Fibroblast of lung (primary cell): ENCODE results near the gene CARD19. TPM values are rescaled to one million over a fixed set of nuclear protein-coding genes. Genes with fewer than 3 reads are reported as not detected.

Source experiments
- DNase-seq, 2 donors: peaks; one replicate each; pipeline versions ENCODE4 v3.0.0 to v3.0.0-alpha.2; 2010; ENCODE audit warnings: low read depth in 2 of 2
- H2AFZ ChIP-seq: 2 replicates; pipeline ENCODE4 v1.5.1; 2012; ENCODE audit warnings: low read length, control low read depth, inconsistent platforms
- H3K27ac ChIP-seq: 2 replicates; pipeline ENCODE4 v1.5.1; 2011; ENCODE audit warnings: low read length, control low read depth; ENCODE audit not compliant: insufficient read depth
- H3K27me3 ChIP-seq: 2 replicates; pipeline ENCODE4 v1.5.1; 2011; ENCODE audit warnings: mild to moderate bottlenecking, low read length; ENCODE audit not compliant: control insufficient read depth, insufficient read depth
- H3K36me3 ChIP-seq: 2 replicates; pipeline ENCODE4 v1.5.1; 2011; ENCODE audit warnings: low read length; ENCODE audit not compliant: control insufficient read depth, insufficient read depth
- H3K4me1 ChIP-seq: 2 replicates; pipeline ENCODE4 v1.5.1; 2011; ENCODE audit warnings: low read length; ENCODE audit not compliant: control insufficient read depth, insufficient read depth; ENCODE audit errors: extremely low read depth
- H3K4me2 ChIP-seq: 2 replicates; pipeline ENCODE4 v1.5.1; 2011; ENCODE audit warnings: low read length, control low read depth; ENCODE audit not compliant: insufficient read depth; ENCODE audit errors: extremely low read depth
- H3K4me3 ChIP-seq, 4 experiments: fragments of 200-600 bp in 1 of 4; sonication (generic) in 1 of 4; replicated peaks in 1 of 4; 2 replicates each; pipeline ENCODE4 v1.5.1; 2011 to 2016; ENCODE audit warnings: low read length in 4 of 4, low read depth in 3 of 4, mild to moderate bottlenecking in 3 of 4, control low read depth in 2 of 4, inconsistent platforms in 1 of 4, mixed read lengths in 1 of 4; ENCODE audit not compliant: insufficient read depth in 1 of 4; ENCODE audit errors: control extremely low read depth in 1 of 4
- H3K79me2 ChIP-seq: 2 replicates; pipeline ENCODE4 v1.5.1; 2012; ENCODE audit warnings: mild to moderate bottlenecking, low read length, inconsistent platforms; ENCODE audit not compliant: control insufficient read depth, insufficient read depth
- H3K9ac ChIP-seq: 2 replicates; pipeline ENCODE4 v1.5.1; 2011; ENCODE audit warnings: mild to moderate bottlenecking, low read length, control low read depth; ENCODE audit not compliant: insufficient read depth
- H3K9me3 ChIP-seq: 2 replicates; pipeline ENCODE4 v1.5.1; 2012; ENCODE audit warnings: low read depth, low read length; ENCODE audit not compliant: control insufficient read depth, insufficient read depth
- H4K20me1 ChIP-seq: 2 replicates; pipeline ENCODE4 v1.5.1; 2011; ENCODE audit warnings: low read length; ENCODE audit not compliant: control insufficient read depth, insufficient read depth; ENCODE audit errors: extremely low read depth
- EZH2 ChIP-seq: IDR thresholded peaks from 2 replicates; pipeline ENCODE4 v1.5.1; 2012; ENCODE audit warnings: low read length, control low read depth, mild to moderate bottlenecking; ENCODE audit errors: missing control alignments
- polyA minus RNA-seq: library from RNA; depleted of rRNA, polyadenylated mRNA; stranded (reverse); fragments of >200 nt; gene quantifications from 2 replicates; pipeline ENCODE4 v1.2.3, GENCODE V29; 2011; ENCODE audit warnings: low replicate concordance
- polyA plus RNA-seq, 2 donors: library from polyadenylated mRNA; depleted of rRNA in 1 of 2; stranded (reverse) in 1 of 2; unstranded in 1 of 2; fragments of >200 nt; gene quantifications; 2 replicates each; pipeline ENCODE4 v1.2.1, GENCODE V29; 2011 to 2012; ENCODE audit warnings: missing spikeins in 1 of 2
- total RNA-seq: library from RNA; depleted of rRNA; stranded (reverse); fragments of >200 nt; gene quantifications from 2 replicates; pipeline ENCODE4 v1.2.1, GENCODE V29; 2014
- TF ChIP-seq, protein P1 (sequence below), 2 donors: IDR thresholded peaks in 1 of 2; conservative IDR thresholded peaks in 1 of 2; 1 replicate in 1 of 2; 2 replicates in 1 of 2; pipeline ENCODE4 v1.5.1; 2011 to 2012; ENCODE audit warnings: low read length in 2 of 2, control low read depth in 1 of 2, inconsistent platforms in 1 of 2, low read depth in 1 of 2, mild to moderate bottlenecking in 1 of 2

Gene CARD19, protein sequence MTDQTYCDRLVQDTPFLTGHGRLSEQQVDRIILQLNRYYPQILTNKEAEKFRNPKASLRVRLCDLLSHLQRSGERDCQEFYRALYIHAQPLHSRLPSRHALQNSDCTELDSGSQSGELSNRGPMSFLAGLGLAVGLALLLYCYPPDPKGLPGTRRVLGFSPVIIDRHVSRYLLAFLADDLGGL
- total RNA-seq, result 72.7 and 91.0 TPM in 2 replicates
- polyA plus RNA-seq, result 30.2 and 40.0 TPM in 2 replicates
- polyA plus RNA-seq (2012), result 48.2 and 72.7 TPM in 2 replicates
- 47.2 and 92.9 TPM in 2 replicates for polyA minus RNA-seq

DNA sequence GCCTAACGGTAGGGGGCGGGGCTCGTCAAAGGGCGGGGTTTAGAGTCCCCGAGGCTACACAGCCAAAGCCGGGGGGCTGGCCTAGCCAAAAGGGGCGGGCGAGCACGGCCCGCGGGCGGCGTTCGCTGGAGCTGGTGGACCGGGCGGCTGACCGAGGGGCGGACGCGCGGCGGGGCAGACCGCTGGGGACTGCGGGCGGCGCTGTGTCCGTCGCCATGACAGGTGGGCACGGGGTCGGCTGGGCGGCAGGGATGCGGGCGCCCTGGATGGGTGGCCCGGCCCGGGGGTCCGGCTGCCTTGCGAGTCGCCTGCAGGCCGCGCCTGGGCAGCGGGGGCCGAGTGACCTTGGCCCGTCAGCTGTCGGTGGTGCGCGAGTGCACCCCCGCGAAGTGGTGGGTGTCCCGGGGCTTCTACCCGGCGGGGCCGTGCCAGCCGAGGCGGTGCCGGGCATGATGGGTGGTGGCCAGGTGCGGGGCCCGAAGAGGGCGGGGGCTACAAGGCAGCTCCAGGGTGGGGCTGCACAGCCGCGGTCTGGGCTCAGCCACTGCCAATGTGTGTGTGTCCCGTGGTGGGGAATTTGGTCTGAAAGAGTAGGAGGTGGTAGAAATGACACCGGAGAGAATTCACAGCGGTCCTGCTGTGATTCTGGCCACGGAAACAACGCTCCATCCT lies at the start of gene CARD19:
Gene CARD19, plus strand, starts transcription at position 87 of the 672 bp plus-strand sequence. Its CDS starts 129 bp downstream, at position 216.
- Histone ChIP-seq H3K4me1 (peaks cover 26% of the 10 kb centered on the region), H3K9ac (peak within 1 kb of the TSS; percentile 84), H3K79me2 (peaks cover 45% of the 10 kb centered on the region), H3K27ac (peak within 1 kb of the TSS; percentile 83), H3K4me2 (peak within 1 kb of the TSS; percentile 81), H3K4me3 (peak within 1 kb of the TSS; percentile 81 to 86 (median 85)), H3K36me3 (peaks cover 1% of the 10 kb centered on the region), H2AFZ (peak within 1 kb of the TSS; percentile 69), H4K20me1 (no peaks in the 10 kb centered on the region), H3K27me3 (no peaks in the 10 kb centered on the region), H3K9me3 (no peaks in the 10 kb centered on the region)
- TF ChIP-seq, protein P1, sequence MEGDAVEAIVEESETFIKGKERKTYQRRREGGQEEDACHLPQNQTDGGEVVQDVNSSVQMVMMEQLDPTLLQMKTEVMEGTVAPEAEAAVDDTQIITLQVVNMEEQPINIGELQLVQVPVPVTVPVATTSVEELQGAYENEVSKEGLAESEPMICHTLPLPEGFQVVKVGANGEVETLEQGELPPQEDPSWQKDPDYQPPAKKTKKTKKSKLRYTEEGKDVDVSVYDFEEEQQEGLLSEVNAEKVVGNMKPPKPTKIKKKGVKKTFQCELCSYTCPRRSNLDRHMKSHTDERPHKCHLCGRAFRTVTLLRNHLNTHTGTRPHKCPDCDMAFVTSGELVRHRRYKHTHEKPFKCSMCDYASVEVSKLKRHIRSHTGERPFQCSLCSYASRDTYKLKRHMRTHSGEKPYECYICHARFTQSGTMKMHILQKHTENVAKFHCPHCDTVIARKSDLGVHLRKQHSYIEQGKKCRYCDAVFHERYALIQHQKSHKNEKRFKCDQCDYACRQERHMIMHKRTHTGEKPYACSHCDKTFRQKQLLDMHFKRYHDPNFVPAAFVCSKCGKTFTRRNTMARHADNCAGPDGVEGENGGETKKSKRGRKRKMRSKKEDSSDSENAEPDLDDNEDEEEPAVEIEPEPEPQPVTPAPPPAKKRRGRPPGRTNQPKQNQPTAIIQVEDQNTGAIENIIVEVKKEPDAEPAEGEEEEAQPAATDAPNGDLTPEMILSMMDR (conservative IDR thresholded peaks at IDR 0.05 in 1 of 2, IDR thresholded peaks at IDR 0.05 in 1 of 2; ENCODE audit: low read depth in 1 of 2, low read length in 2 of 2), result no peak
- TF ChIP-seq EZH2, result no peak
- DNase-seq, result peak; percentile 35 to 50

DNA sequence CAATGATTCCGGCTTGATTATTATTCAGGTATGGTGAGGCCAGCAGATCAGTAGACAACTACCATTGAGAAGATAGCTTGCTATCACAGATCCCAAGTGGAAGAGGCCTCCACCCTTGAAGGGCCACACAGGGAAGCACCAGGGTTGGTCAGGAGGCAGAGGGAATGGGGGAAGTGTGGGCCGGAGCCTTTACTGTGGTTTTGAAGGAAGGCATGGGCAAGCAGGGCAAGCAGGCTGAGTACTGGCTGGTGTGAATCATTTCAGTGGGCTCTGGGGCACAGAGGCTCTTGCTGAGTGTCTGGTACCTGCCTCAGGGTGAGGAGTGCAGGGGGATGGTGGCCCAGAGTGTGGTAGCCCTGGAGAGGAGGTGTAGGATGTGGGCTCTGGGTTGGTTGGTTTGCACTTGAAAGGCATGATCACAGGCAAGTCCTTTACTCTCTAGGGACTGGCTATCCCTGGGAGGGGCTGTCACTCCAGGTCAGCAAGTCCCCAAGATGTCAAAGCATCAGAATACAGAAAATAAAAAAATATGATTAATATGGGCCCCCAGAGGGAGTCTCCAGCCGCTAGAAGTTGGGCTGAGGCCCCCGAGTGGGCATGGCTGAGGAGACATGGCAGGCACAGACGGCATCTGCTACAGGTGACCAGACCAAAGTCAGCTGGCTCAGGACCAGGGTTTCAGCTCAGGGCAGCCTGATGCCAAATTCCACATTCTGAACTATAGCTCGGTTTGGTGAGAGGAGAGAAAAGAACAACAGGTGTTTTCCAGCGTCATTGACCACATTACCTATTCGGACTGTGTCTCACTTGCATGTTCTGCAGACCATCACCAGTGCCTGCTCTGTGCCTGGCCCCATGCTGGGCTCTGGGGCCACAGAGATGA lies 47.2 kb upstream of the CARD19 start:
- TF ChIP-seq, protein P1 (conservative IDR thresholded peaks at IDR 0.05 in 1 of 2, IDR thresholded peaks at IDR 0.05 in 1 of 2; ENCODE audit: low read depth in 1 of 2, low read length in 2 of 2), result no peak
- no peak for TF ChIP-seq EZH2

DNA sequence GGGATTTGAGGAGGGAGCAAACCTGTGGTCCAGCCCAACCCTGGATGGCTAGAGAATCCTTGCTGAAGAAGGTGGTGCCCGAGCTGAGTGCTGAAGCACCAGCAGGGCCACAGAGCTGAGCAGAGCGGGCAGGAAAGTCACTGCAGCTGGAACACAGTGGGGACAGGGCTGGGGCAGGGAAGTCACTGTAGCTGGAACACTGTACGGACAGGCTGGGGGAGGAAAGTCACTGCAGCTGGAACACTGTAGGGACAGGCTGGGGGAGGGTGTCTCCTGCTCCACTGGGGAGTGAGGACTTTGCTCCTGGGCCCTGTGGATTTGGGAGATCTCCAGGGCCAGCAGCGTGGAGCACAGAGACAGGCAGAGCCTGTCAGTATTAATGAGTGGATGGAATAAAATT lies 46.5 kb upstream of the CARD19 start:
- no peaks in the 10 kb centered on the region for H4K20me1 ChIP-seq
- H3K9me3 ChIP-seq, result no peaks in the 10 kb centered on the region
- DNase-seq, result no peak
- H3K4me1 ChIP-seq, result no peaks in the 10 kb centered on the region
- H3K27ac ChIP-seq, result no peak overlapping the region
- no peak overlapping the region for H3K9ac ChIP-seq
- TF ChIP-seq, protein P1 (conservative IDR thresholded peaks at IDR 0.05 in 1 of 2, IDR thresholded peaks at IDR 0.05 in 1 of 2; ENCODE audit: low read depth in 1 of 2, low read length in 2 of 2), result no peak
- no peak for TF ChIP-seq EZH2
- no peaks in the 10 kb centered on the region for H3K36me3 ChIP-seq
- no peaks in the 10 kb centered on the region for H3K79me2 ChIP-seq
- no peak overlapping the region for H3K4me3 ChIP-seq
- H3K4me2 ChIP-seq, result no peak overlapping the region
- H2AFZ ChIP-seq, result no peak overlapping the region
- H3K27me3 ChIP-seq, result no peaks in the 10 kb centered on the region

More for the DNA sequence above, 47.2 kb upstream of the CARD19 start:
- Histone ChIP-seq H4K20me1 (no peaks in the 10 kb centered on the region), H3K79me2 (no peaks in the 10 kb centered on the region), H3K4me3 (no peak overlapping the region), H3K36me3 (no peaks in the 10 kb centered on the region), H3K27me3 (no peaks in the 10 kb centered on the region), H3K4me2 (no peak overlapping the region), H3K27ac (no peak overlapping the region), H2AFZ (no peak overlapping the region), H3K9ac (no peak overlapping the region), H3K4me1 (no peaks in the 10 kb centered on the region), H3K9me3 (no peaks in the 10 kb centered on the region)
- no peak for DNase-seq
